Stimulated activated naive CD4-positive, alpha-beta T cell treated with Interleukin-2 at 50 U/mL for 16 hours (primary cell): Measurements from ENCODE around the gene KRT36.

Source experiments
- DNase-seq: peaks from one replicate; lab custom pipeline; 2025; lab: John Stamatoyannopoulos, UW

The KRT36 gene

GRCh38 chr17:41500131-41500911 lies 10.6 kb upstream of the KRT36 start:
- DNase-seq, result no peak

- DNase-seq, result no peak
Observed at GRCh38 chr17:41499714-41500113, 10.0 kb upstream of the KRT36 start.

- DNase-seq, result no peak
Observed at GRCh38 chr17:41498276-41498675, 8.6 kb upstream of the KRT36 start.

GRCh38 chr17:41496803-41497484 lies 7.2 kb upstream of the KRT36 start:
- peak; percentile 34 for DNase-seq

- no peak for DNase-seq
Observed at GRCh38 chr17:41494524-41494923, 4.8 kb upstream of the KRT36 start.

- DNase-seq, result no peak
Observed at GRCh38 chr17:41492771-41493170, 3.1 kb upstream of the KRT36 start.

GRCh38 chr17:41492351-41492750 lies 2.6 kb upstream of the KRT36 start:
- DNase-seq, result no peak

- DNase-seq, result no peak
Observed at GRCh38 chr17:41491476-41491875, 1.8 kb upstream of the KRT36 start.

- no peak for DNase-seq
Observed at GRCh38 chr17:41490000-41490990, 585 bp upstream of the KRT36 start.

GRCh38 chr17:41486809-41487530 lies 2.7 kb downstream of the KRT36 start:
- no peak for DNase-seq

GRCh38 chr17:41486316-41486715 lies 3.4 kb downstream of the KRT36 start:
- no peak for DNase-seq

GRCh38 chr17:41484920-41485904 lies 4.5 kb downstream of the KRT36 start:
- DNase-seq, result no peak

GRCh38 chr17:41483991-41484826 lies 5.5 kb downstream of the KRT36 start:
- DNase-seq, result no peak

- no peak for DNase-seq
Observed at GRCh38 chr17:41483531-41483930, 6.2 kb downstream of the KRT36 start.

GRCh38 chr17:41481036-41481435 lies 8.7 kb downstream of the KRT36 start, which contains the start of gene KRT35:
TSS of gene KRT35 (minus strand) at chr17:41481151. CDS start at chr17:41481097, 54 bp downstream.
- no peak for DNase-seq

- DNase-seq, result no peak
Observed at GRCh38 chr17:41480581-41480980, 9.1 kb downstream of the KRT36 start.

GRCh38 chr17:41480136-41480535 lies 9.6 kb downstream of the KRT36 start:
- DNase-seq, result no peak

- DNase-seq, result no peak
Observed at GRCh38 chr17:41478237-41478636, 11.5 kb downstream of the KRT36 start.
